Measurements from ENCODE around the gene LAMA5. TPM values are rescaled to one million over a fixed set of nuclear protein-coding genes. Genes with fewer than 3 reads are reported as not detected.

Gene LAMA5
- total and polyA plus RNA-seq, 2 donors (not counting 1 experiment from before 2014, with no cell fraction given), result 52.9 to 83.5 TPM

GRCh38 chr20:62314711-62315302, 52.3 kb downstream of the LAMA5 start:
- Histone ChIP-seq H3K4me3 (ENCODE audit: control extremely low read depth in 1 of 5, extremely low read depth in 1 of 5, insufficient read depth in 1 of 5, low read depth in 2 of 5, low read length in 4 of 5) (no peak overlapping the region), H2AFZ (ENCODE audit: insufficient read depth, low read depth, low read length, poor library complexity, severe bottlenecking) (no peak overlapping the region), H3K79me2 (ENCODE audit: control insufficient read depth, insufficient read depth, low read length) (no peaks in the 10 kb centered on the region), H3K4me1 (ENCODE audit: control insufficient read depth in 2 of 2, insufficient read depth in 2 of 2, low read length in 2 of 2) (no peaks in the 10 kb centered on the region), H3K27me3 (replicated peaks in 1 of 4; ENCODE audit: control extremely low read depth in 1 of 4, control insufficient read depth in 3 of 4, insufficient read depth in 4 of 4, low read length in 3 of 4) (no peaks in the 10 kb centered on the region), H3K27ac (ENCODE audit: low read length in 2 of 2) (no peak overlapping the region), H3K9me3 (ENCODE audit: control extremely low read depth in 1 of 3, control insufficient read depth in 2 of 3, insufficient read depth in 1 of 3, low read length in 2 of 3) (no peaks in the 10 kb centered on the region), H3K4me2 (replicated peaks; ENCODE audit: low read depth, low read length, poor library complexity, severe bottlenecking) (no peak overlapping the region), H3K9ac (ENCODE audit: low read length) (no peak overlapping the region), H4K20me1 (ENCODE audit: control insufficient read depth, insufficient read depth, low read length, poor library complexity, severe bottlenecking) (no peaks in the 10 kb centered on the region), H3K36me3 (replicated peaks in 1 of 2; ENCODE audit: control extremely low read depth in 1 of 2, control insufficient read depth in 1 of 2, extremely low read depth in 1 of 2, insufficient read depth in 2 of 2, low read length in 1 of 2) (peaks cover 0 to 19% of the 10 kb centered on the region in 2 experiments)
- Mint-ChIP-seq H3K27me3 (no peaks in the 10 kb centered on the region), H3K27ac (no peak overlapping the region), H3K9me3 (ENCODE audit: insufficient read depth) (no peaks in the 10 kb centered on the region), H3K4me1 (no peaks in the 10 kb centered on the region), H3K4me3 (no peak overlapping the region)
- CTCF ChIA-PET, result interaction anchor here (1.8 kb wide), 1 partner anchor 68 kb away, joined by 7 read pairs; no protein-coding TSS in a partner anchor
- WGBS (ENCODE audit: insufficient coverage), result 96% methylated on average over 25 of the region's 25 CpGs
- POLR2A ChIA-PET, result no interaction called here
- no peak for DNase-seq
- no peak for TF ChIP-seq CTCF (IDR thresholded peaks at IDR 0.05)
- ATAC-seq (ENCODE audit: low read depth), result no peak
- intact Hi-C loops (cut with micrococcal nuclease), result no loop called here

- Histone ChIP-seq H3K4me3 (ENCODE audit: control extremely low read depth in 1 of 5, extremely low read depth in 1 of 5, insufficient read depth in 1 of 5, low read depth in 2 of 5, low read length in 4 of 5) (no peak overlapping the region), H3K4me1 (ENCODE audit: control insufficient read depth in 2 of 2, insufficient read depth in 2 of 2, low read length in 2 of 2) (no peaks in the 10 kb centered on the region), H3K9me3 (ENCODE audit: control extremely low read depth in 1 of 3, control insufficient read depth in 2 of 3, insufficient read depth in 1 of 3, low read length in 2 of 3) (no peaks in the 10 kb centered on the region), H3K4me2 (replicated peaks; ENCODE audit: low read depth, low read length, poor library complexity, severe bottlenecking) (no peak overlapping the region), H3K36me3 (replicated peaks in 1 of 2; ENCODE audit: control extremely low read depth in 1 of 2, control insufficient read depth in 1 of 2, extremely low read depth in 1 of 2, insufficient read depth in 2 of 2, low read length in 1 of 2) (peaks cover 0 to 19% of the 10 kb centered on the region in 2 experiments), H4K20me1 (ENCODE audit: control insufficient read depth, insufficient read depth, low read length, poor library complexity, severe bottlenecking) (no peaks in the 10 kb centered on the region), H3K27ac (ENCODE audit: low read length in 2 of 2) (no peak overlapping the region), H2AFZ (ENCODE audit: insufficient read depth, low read depth, low read length, poor library complexity, severe bottlenecking) (no peak overlapping the region), H3K9ac (ENCODE audit: low read length) (no peak overlapping the region), H3K27me3 (replicated peaks in 1 of 4; ENCODE audit: control extremely low read depth in 1 of 4, control insufficient read depth in 3 of 4, insufficient read depth in 4 of 4, low read length in 3 of 4) (no peaks in the 10 kb centered on the region), H3K79me2 (ENCODE audit: control insufficient read depth, insufficient read depth, low read length) (no peaks in the 10 kb centered on the region)
- ChIA-PET CTCF (interaction anchor here (1.8 kb wide), 1 partner anchor 69 kb away, joined by 7 read pairs; no protein-coding TSS in a partner anchor), POLR2A (no interaction called here)
- H3K9me3 Mint-ChIP-seq (ENCODE audit: insufficient read depth), result no peaks in the 10 kb centered on the region
- 97% methylated on average over 11 of the region's 12 CpGs for WGBS (ENCODE audit: insufficient coverage)
- H3K27me3 Mint-ChIP-seq, result no peaks in the 10 kb centered on the region
- no peaks in the 10 kb centered on the region for H3K4me1 Mint-ChIP-seq
- intact Hi-C loops (cut with micrococcal nuclease), result no loop called here
- no peak for TF ChIP-seq CTCF (IDR thresholded peaks at IDR 0.05)
- no peak for TF ChIP-seq EZH2 (IDR thresholded peaks at IDR 0.05; ENCODE audit: borderline replicate concordance, insufficient read depth, low read depth, low read length, poor library complexity, severe bottlenecking)
- no peak for DNase-seq
- no peak for ATAC-seq (ENCODE audit: low read depth)
- H3K4me3 Mint-ChIP-seq, result no peak overlapping the region
- H3K27ac Mint-ChIP-seq, result no peak overlapping the region
Measured at GRCh38 chr20:62314339-62314638, 52.8 kb downstream of the LAMA5 start.

All from B cell (primary cell).